HG02571 (cell line): Measurements from ENCODE around the gene RAD51B.

Experiments
- ATAC-seq: cut with Tn5 transposase; IDR thresholded peaks from one replicate; pipeline ENCODE4 v1.9.1; 2021; ENCODE audit warnings: mild to moderate bottlenecking, moderate library complexity; ENCODE audit not compliant: unreplicated experiment

The RAD51B gene

GRCh38 chr14:68370057-68370360, 550.4 kb downstream of the RAD51B start:
- ATAC-seq: no peak

GRCh38 chr14:68372368-68372767, 552.8 kb downstream of the RAD51B start:
- ATAC-seq: no peak

- ATAC-seq: no peak
Observed at GRCh38 chr14:68373124-68373646, 553.6 kb downstream of the RAD51B start.

GRCh38 chr14:68373847-68374444, 554.4 kb downstream of the RAD51B start:
- ATAC-seq: peak; percentile 43

- no peak for ATAC-seq
Observed at GRCh38 chr14:68374682-68375081, 555.1 kb downstream of the RAD51B start.

- no peak for ATAC-seq
Observed at GRCh38 chr14:68375376-68375775, 555.8 kb downstream of the RAD51B start.

- no peak for ATAC-seq
Observed at GRCh38 chr14:68376067-68376779, 556.6 kb downstream of the RAD51B start.

GRCh38 chr14:68377006-68377405, 557.4 kb downstream of the RAD51B start:
- ATAC-seq: no peak

- no peak for ATAC-seq
Observed at GRCh38 chr14:68377459-68377858, 557.9 kb downstream of the RAD51B start.

GRCh38 chr14:68379510-68380328, 560.1 kb downstream of the RAD51B start:
- no peak for ATAC-seq

GRCh38 chr14:68380329-68380741, 560.8 kb downstream of the RAD51B start:
- ATAC-seq: no peak

- no peak for ATAC-seq
Observed at GRCh38 chr14:68384335-68384734, 564.8 kb downstream of the RAD51B start.

GRCh38 chr14:68384881-68385280, 565.3 kb downstream of the RAD51B start:
- no peak for ATAC-seq

- ATAC-seq: no peak
Observed at GRCh38 chr14:68386446-68386845, 566.9 kb downstream of the RAD51B start.

GRCh38 chr14:68386950-68387779, 567.6 kb downstream of the RAD51B start:
- ATAC-seq: no peak

GRCh38 chr14:68389943-68390342, 570.4 kb downstream of the RAD51B start:
- no peak for ATAC-seq

- no peak for ATAC-seq
Observed at GRCh38 chr14:68390741-68391140, 571.2 kb downstream of the RAD51B start.

- no peak for ATAC-seq
Observed at GRCh38 chr14:68391311-68392014, 571.9 kb downstream of the RAD51B start.

GRCh38 chr14:68392393-68393141, 573.0 kb downstream of the RAD51B start:
- no peak for ATAC-seq

- no peak for ATAC-seq
Observed at GRCh38 chr14:68393259-68393658, 573.7 kb downstream of the RAD51B start.
